PC-3 (cell line): ENCODE measurements around the gene MAN2B1. TPM values are rescaled to one million over a fixed set of nuclear protein-coding genes. Genes with fewer than 3 reads are reported as not detected.

Experiments
- ATAC-seq: fragments of 200-7000 bp; cut with Tn5 transposase; 2 replicates; pipeline ENCODE4 v1.9.1; 2020; ENCODE audit warnings: mild to moderate bottlenecking, moderate library complexity
- BruUV-seq: library from RNA; stranded (reverse); fragments of 400-500 nt; replicated peaks from 2 replicates; lab custom pipeline; 2021; lab: Mats Ljungman, UMichigan
- CTCF ChIA-PET: fragments of 300-600 bp; sonication (Branson Sonifier 250); formaldehyde crosslinking; loops from one replicate; lab custom pipeline; 2022; ENCODE audit warnings: antibody characterized with exemption; lab: Charles Lee
- POLR2A ChIA-PET: fragments of 300-600 bp; sonication (Branson Sonifier 250); formaldehyde crosslinking; loops from one replicate; lab custom pipeline; 2022; ENCODE audit warnings: antibody characterized with exemption; ENCODE audit not compliant: unreplicated experiment; lab: Charles Lee
- DNase-seq: peaks from one replicate; pipeline ENCODE4 v3.0.0-alpha.2; 2015
- H2AFZ ChIP-seq: fragments of 300-600 bp; sonication (generic); 2 replicates; pipeline ENCODE4 v1.6.0; 2016; ENCODE audit warnings: antibody characterized with exemption, low read length
- H3F3A ChIP-seq: fragments of 300-600 bp; sonication (generic); one replicate; pipeline ENCODE4 v1.6.0; 2017; ENCODE audit warnings: antibody characterized with exemption, low read length, control low read depth, mild to moderate bottlenecking; ENCODE audit not compliant: unreplicated experiment
- H3K27ac ChIP-seq: fragments of 300-600 bp; sonication (generic); 2 replicates; pipeline ENCODE4 v1.5.1; 2016; ENCODE audit warnings: mild to moderate bottlenecking, low read length
- H3K27me3 ChIP-seq: fragments of 300-600 bp; sonication (generic); 2 replicates; pipeline ENCODE4 v1.6.1; 2016; ENCODE audit warnings: low read length, mixed read lengths
- H3K36me3 ChIP-seq: fragments of 300-600 bp; sonication (generic); 2 replicates; pipeline ENCODE4 v1.6.1; 2016; ENCODE audit warnings: low read depth, mixed run types, low read length, mixed read lengths
- H3K4me1 ChIP-seq: fragments of 300-600 bp; sonication (generic); 2 replicates; pipeline ENCODE4 v1.5.1; 2016; ENCODE audit warnings: low read length; ENCODE audit not compliant: insufficient read depth
- H3K4me2 ChIP-seq: fragments of 300-600 bp; sonication (generic); 2 replicates; pipeline ENCODE4 v1.6.0; 2016; ENCODE audit warnings: low read length
- H3K4me3 ChIP-seq: fragments of 300-600 bp; sonication (generic); 2 replicates; pipeline ENCODE4 v1.5.1; 2016; ENCODE audit warnings: mild to moderate bottlenecking, low read length, mixed read lengths
- H3K79me2 ChIP-seq: fragments of 300-600 bp; sonication (generic); 2 replicates; pipeline ENCODE4 v1.6.1; 2017; ENCODE audit warnings: low read length, mixed read lengths
- H3K9ac ChIP-seq: fragments of 300-600 bp; sonication (generic); 2 replicates; pipeline ENCODE4 v1.6.0; 2016; ENCODE audit warnings: mild to moderate bottlenecking, low read length
- H3K9me2 ChIP-seq: fragments of 300-600 bp; sonication (generic); replicated peaks from 2 replicates; pipeline ENCODE4 v1.6.1; 2016; ENCODE audit warnings: mixed run types, low read length, mixed read lengths
- H3K9me3 ChIP-seq: fragments of 300-600 bp; sonication (generic); 2 replicates; pipeline ENCODE4 v1.6.1; 2016; ENCODE audit warnings: low read length, mixed read lengths
- H4K20me1 ChIP-seq: fragments of 300-600 bp; sonication (generic); 2 replicates; pipeline ENCODE4 v1.6.1; 2016; ENCODE audit warnings: low read length, mixed read lengths
- EZH2 ChIP-seq: fragments of 300-600 bp; sonication (generic); IDR thresholded peaks from one replicate; pipeline ENCODE4 v1.6.1; 2017; ENCODE audit warnings: antibody characterized with exemption, mild to moderate bottlenecking, low read length; ENCODE audit not compliant: unreplicated experiment
- EZH2phosphoT487 ChIP-seq: fragments of 300-600 bp; sonication (generic); IDR thresholded peaks from 2 replicates; pipeline ENCODE4 v1.6.1; 2018; ENCODE audit warnings: mild to moderate bottlenecking, antibody characterized with exemption, low read length, borderline replicate concordance
- intact Hi-C: fragments of 100-400 bp; cut with micrococcal nuclease; formaldehyde crosslinking; loops from 2 replicates; pipeline ENCODE4 v1.9.0; 2023
- total RNA-seq: library from RNA; depleted of rRNA; stranded (reverse); fragments of >200 nt; gene quantifications from 2 replicates; pipeline ENCODE4 v1.2.3, GENCODE V29; 2014
- TF ChIP-seq, protein P1 (sequence below): fragments of 300-600 bp; sonication (generic); conservative IDR thresholded peaks from 2 replicates; pipeline ENCODE4 v1.5.1; 2017; ENCODE audit warnings: antibody characterized with exemption, low read depth, mild to moderate bottlenecking, low read length

Gene MAN2B1
- total RNA-seq, 1 experiment from 2014 or later: 67.5 TPM

DNA sequence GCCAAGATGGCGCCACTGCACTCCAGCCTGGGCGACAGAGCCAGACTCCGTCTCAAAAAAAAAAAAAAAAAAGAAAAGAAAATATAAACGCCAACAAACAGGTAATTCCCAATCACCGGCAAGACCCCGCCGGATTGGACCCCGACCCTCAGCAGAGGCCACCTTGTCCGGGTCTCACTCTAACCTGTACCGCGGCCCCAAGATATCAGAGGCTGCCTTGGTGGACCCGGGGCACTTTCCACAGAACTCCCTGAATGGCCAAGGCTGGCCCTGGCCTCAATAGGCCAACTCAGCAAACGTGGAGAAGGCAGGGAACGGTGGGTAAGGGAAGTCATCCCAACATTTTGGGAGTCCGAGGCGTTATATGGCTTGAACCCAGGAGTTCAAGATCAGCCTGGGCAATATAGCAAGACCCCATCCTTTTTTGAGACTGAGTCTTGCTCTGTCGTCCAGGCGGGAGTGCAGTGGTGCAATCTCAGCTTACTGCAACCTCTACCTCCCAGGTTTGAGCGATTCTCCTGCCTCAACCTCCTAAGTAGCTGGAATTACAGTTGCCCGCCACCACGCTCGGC is 27.8 kb downstream of the MAN2B1 start:
- ATAC-seq (no peak), DNase-seq (no peak)
- Histone ChIP-seq H3K4me2 (no peak overlapping the region), H3F3A (peaks cover 3% of the 10 kb centered on the region), H2AFZ (no peak overlapping the region), H3K4me1 (no peaks in the 10 kb centered on the region), H3K9ac (no peak overlapping the region), H3K27ac (no peak overlapping the region), H3K36me3 (no peaks in the 10 kb centered on the region), H3K4me3 (no peak overlapping the region), H3K9me3 (no peaks in the 10 kb centered on the region), H3K9me2 (no peaks in the 10 kb centered on the region), H3K79me2 (no peaks in the 10 kb centered on the region), H4K20me1 (no peaks in the 10 kb centered on the region), H3K27me3 (no peaks in the 10 kb centered on the region)
- CTCF ChIA-PET: no interaction called here
- no TSS peak for BruUV-seq
- POLR2A ChIA-PET: no interaction called here
- intact Hi-C loops: no loop called here
- TF ChIP-seq EZH2phosphoT487: no peak
- no peak for TF ChIP-seq EZH2
- TF ChIP-seq, protein P1, sequence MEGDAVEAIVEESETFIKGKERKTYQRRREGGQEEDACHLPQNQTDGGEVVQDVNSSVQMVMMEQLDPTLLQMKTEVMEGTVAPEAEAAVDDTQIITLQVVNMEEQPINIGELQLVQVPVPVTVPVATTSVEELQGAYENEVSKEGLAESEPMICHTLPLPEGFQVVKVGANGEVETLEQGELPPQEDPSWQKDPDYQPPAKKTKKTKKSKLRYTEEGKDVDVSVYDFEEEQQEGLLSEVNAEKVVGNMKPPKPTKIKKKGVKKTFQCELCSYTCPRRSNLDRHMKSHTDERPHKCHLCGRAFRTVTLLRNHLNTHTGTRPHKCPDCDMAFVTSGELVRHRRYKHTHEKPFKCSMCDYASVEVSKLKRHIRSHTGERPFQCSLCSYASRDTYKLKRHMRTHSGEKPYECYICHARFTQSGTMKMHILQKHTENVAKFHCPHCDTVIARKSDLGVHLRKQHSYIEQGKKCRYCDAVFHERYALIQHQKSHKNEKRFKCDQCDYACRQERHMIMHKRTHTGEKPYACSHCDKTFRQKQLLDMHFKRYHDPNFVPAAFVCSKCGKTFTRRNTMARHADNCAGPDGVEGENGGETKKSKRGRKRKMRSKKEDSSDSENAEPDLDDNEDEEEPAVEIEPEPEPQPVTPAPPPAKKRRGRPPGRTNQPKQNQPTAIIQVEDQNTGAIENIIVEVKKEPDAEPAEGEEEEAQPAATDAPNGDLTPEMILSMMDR: no peak

- Histone ChIP-seq H3K79me2 (no peaks in the 10 kb centered on the region), H2AFZ (no peak overlapping the region), H3K9me2 (no peaks in the 10 kb centered on the region), H3K4me3 (no peak overlapping the region), H3K27ac (no peak overlapping the region), H3K36me3 (0 out of 2 replicates have a peak, but pooled peaks cover 1% of the 10 kb centered on the region), H3K9me3 (no peaks in the 10 kb centered on the region), H3K27me3 (no peaks in the 10 kb centered on the region), H3K4me1 (no peaks in the 10 kb centered on the region), H4K20me1 (no peaks in the 10 kb centered on the region), H3F3A (peaks cover 7% of the 10 kb centered on the region), H3K9ac (no peak overlapping the region), H3K4me2 (no peak overlapping the region)
- no peak for DNase-seq
- CTCF ChIA-PET: no interaction called here
- BruUV-seq: no TSS peak
- TF ChIP-seq EZH2: no peak
- no peak for TF ChIP-seq EZH2phosphoT487
- TF ChIP-seq, protein P1: no peak
- intact Hi-C loops: no loop called here
- POLR2A ChIA-PET: no interaction called here
- ATAC-seq: no peak
Observed at GRCh38 chr19:12636631-12637030, 29.9 kb downstream of the MAN2B1 start.

GRCh38 chr19:12629215-12629614 is 37.3 kb downstream of the MAN2B1 start:
- TF ChIP-seq, protein P1: no peak
- no peak for TF ChIP-seq EZH2phosphoT487
- no peak for TF ChIP-seq EZH2
- ATAC-seq: no peak
- Histone ChIP-seq H3K27me3 (no peaks in the 10 kb centered on the region), H3K4me2 (no peak overlapping the region), H2AFZ (no peak overlapping the region), H3K9ac (no peak overlapping the region), H4K20me1 (no peaks in the 10 kb centered on the region), H3K4me3 (no peak overlapping the region; the same call in 1 of the 2 replicates), H3K4me1 (no peaks in the 10 kb centered on the region), H3K27ac (no peak overlapping the region), H3K9me2 (no peaks in the 10 kb centered on the region), H3K9me3 (peaks cover 31% of the 10 kb centered on the region), H3K79me2 (no peaks in the 10 kb centered on the region), H3F3A (peaks cover 11% of the 10 kb centered on the region), H3K36me3 (peaks cover 68% of the 10 kb centered on the region)
- intact Hi-C loops: no loop called here
- BruUV-seq: TSS peak; percentile 23
- CTCF ChIA-PET: no interaction called here
- no peak for DNase-seq
- POLR2A ChIA-PET: no interaction called here
